CD4-positive, alpha-beta T cell (primary cell): ENCODE measurements around the gene SVIL. TPM values are rescaled to one million over a fixed set of nuclear protein-coding genes. Genes with fewer than 3 reads are reported as not detected.
"Not testable (repeated sequence)": the region's sequence is repeated elsewhere in the genome, so short reads cannot be mapped to it uniquely, and the experiment has no call there.

ENCODE experiments used
- ATAC-seq: fragments of 200-7000 bp; cut with Tn5 transposase; one replicate; pipeline ENCODE4 v1.10.0; 2022; ENCODE audit warnings: mild to moderate bottlenecking; ENCODE audit not compliant: poor library complexity
- CTCF ChIA-PET: fragments of 350-600 bp; sonication (Branson Sonifier 250); formaldehyde crosslinking; loops from one replicate; lab custom pipeline; 2021; ENCODE audit warnings: antibody characterized with exemption, inconsistent platforms; lab: Charles Lee
- POLR2A ChIA-PET: fragments of 350-600 bp; sonication (Branson Sonifier 250); formaldehyde crosslinking; loops from one replicate; lab custom pipeline; 2021; ENCODE audit warnings: antibody characterized with exemption, inconsistent platforms; lab: Charles Lee
- DNase-seq, 14 experiments: peaks; one replicate each; pipeline ENCODE4 v3.0.0-alpha.2; 2013 to 2020; ENCODE audit warnings: mixed read lengths in 2 of 14
- H3K27ac ChIP-seq, 2 donors: one replicate each; pipeline versions ENCODE4 v1.5.1 to v1.7.0; 2013; ENCODE audit warnings: low read length in 2 of 2, low read depth in 1 of 2, mild to moderate bottlenecking in 1 of 2
- H3K27me3 ChIP-seq, 2 experiments: 1 replicate in 1 of 2; 2 replicates in 1 of 2; pipeline versions ENCODE4 v1.6.1 to v1.7.0; 2013; ENCODE audit warnings: low read length in 2 of 2, control low read depth in 1 of 2, mild to moderate bottlenecking in 1 of 2, moderate library complexity in 1 of 2; ENCODE audit not compliant: insufficient read depth in 2 of 2, control insufficient read depth in 1 of 2
- H3K36me3 ChIP-seq: one replicate; pipeline ENCODE4 v1.6.1; 2013; ENCODE audit warnings: low read length, control low read depth; ENCODE audit not compliant: insufficient read depth
- H3K4me1 ChIP-seq: one replicate; pipeline ENCODE4 v1.6.1; 2013; ENCODE audit warnings: low read length, control low read depth; ENCODE audit not compliant: insufficient read depth
- H3K4me3 ChIP-seq: one replicate; pipeline ENCODE4 v1.5.1; 2013; ENCODE audit warnings: mild to moderate bottlenecking, low read length, moderate library complexity
- H3K9me3 ChIP-seq, 2 experiments: 1 replicate in 1 of 2; 2 replicates in 1 of 2; pipeline versions ENCODE4 v1.6.1 to v1.7.0; 2013; ENCODE audit warnings: low read length in 2 of 2, mild to moderate bottlenecking in 2 of 2, control low read depth in 1 of 2, moderate library complexity in 1 of 2; ENCODE audit not compliant: control insufficient read depth in 1 of 2, insufficient read depth in 1 of 2
- H3K27ac Mint-ChIP-seq: one replicate; pipeline ENCODE4 v1.8.0; 2020; ENCODE audit warnings: mixed read lengths
- H3K27me3 Mint-ChIP-seq: one replicate; pipeline ENCODE4 v1.8.0; 2021; ENCODE audit warnings: mixed read lengths
- H3K36me3 Mint-ChIP-seq: one replicate; pipeline ENCODE4 v1.8.0; 2021; ENCODE audit warnings: low read depth, mixed read lengths
- H3K4me1 Mint-ChIP-seq: one replicate; pipeline ENCODE4 v1.8.0; 2021; ENCODE audit warnings: low read depth, mixed read lengths
- H3K4me3 Mint-ChIP-seq: one replicate; pipeline ENCODE4 v1.8.0; 2020; ENCODE audit warnings: mild to moderate bottlenecking, mixed read lengths
- H3K9me3 Mint-ChIP-seq: one replicate; pipeline ENCODE4 v1.8.0; 2020; ENCODE audit warnings: mixed read lengths
- intact Hi-C, 2 experiments: fragments of 100-400 bp; cut with DNase I in 1 of 2; cut with micrococcal nuclease in 1 of 2; formaldehyde crosslinking; loops; one replicate each; pipeline versions ENCODE4 v1.15.1 to v1.9.0; 2023 to 2025; cut with DNase I, micrococcal nuclease
- total RNA-seq, 174 experiments: library from RNA in 2 of 174; stranded (reverse) in 2 of 174; gene quantifications; one replicate each; pipeline ENCODE4 v1.2.3 and lab custom pipeline; 2021 to 2026
- TF ChIP-seq, protein P1 (sequence below): fragments of 200-600 bp; IDR thresholded peaks from one replicate; pipeline ENCODE4 v1.8.0; 2022; ENCODE audit warnings: antibody characterized with exemption, mild to moderate bottlenecking

Gene SVIL
- total RNA-seq, 2 experiments from 2014 or later = 38.5 to 40.3 TPM

DNA sequence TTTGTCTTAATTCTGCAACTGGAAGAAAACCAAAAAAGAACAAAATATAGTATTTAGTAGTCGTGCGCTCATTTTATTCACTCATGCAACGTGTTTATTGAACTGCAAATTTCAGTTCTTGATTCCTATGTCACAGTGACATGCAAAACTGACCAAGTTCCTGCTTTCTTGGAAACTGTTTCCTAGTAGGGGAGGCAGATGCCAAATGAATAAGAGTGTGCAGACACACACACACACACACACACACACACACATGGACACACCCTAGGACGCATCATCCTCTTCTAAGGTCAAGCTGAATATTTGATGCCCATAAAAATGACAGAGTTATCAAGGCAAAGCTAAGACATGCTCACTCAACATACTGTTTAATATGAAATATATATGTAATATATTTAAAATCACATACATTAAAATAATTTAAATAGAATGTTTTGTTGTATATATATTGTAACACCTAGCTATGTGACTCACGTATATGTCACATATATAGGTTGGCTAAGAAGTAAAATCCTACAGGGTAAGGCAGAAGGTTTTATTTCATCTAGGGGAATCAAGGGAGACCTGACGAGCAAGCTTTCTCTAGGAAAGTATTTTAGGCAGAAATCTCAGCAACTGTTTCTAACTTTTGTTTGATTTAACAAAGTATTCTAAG lies 79.6 kb downstream of the SVIL start:
- Histone ChIP-seq H3K27me3 (no peaks in the 10 kb centered on the region), H3K27ac (no peak overlapping the region), H3K9me3 (peaks cover 0 to 6% of the 10 kb centered on the region in 2 experiments), H3K36me3 (peaks cover 24% of the 10 kb centered on the region), H3K4me1 (no peaks in the 10 kb centered on the region), H3K4me3 (no peak overlapping the region)
- ChIA-PET POLR2A (no interaction called here), CTCF (interaction anchor here (1.6 kb wide), 1 partner anchor 42 kb away, joined by 3 read pairs; no protein-coding TSS in a partner anchor)
- H3K9me3 Mint-ChIP-seq = no peaks in the 10 kb centered on the region
- peak in 3 of 14 experiments; percentile 11 to 28 (median 13) for DNase-seq
- H3K4me1 Mint-ChIP-seq = no peaks in the 10 kb centered on the region
- no peak overlapping the region for H3K4me3 Mint-ChIP-seq
- no peaks in the 10 kb centered on the region for H3K27me3 Mint-ChIP-seq
- H3K27ac Mint-ChIP-seq = no peak overlapping the region
- H3K36me3 Mint-ChIP-seq = peaks cover 60% of the 10 kb centered on the region
- TF ChIP-seq, protein P1, sequence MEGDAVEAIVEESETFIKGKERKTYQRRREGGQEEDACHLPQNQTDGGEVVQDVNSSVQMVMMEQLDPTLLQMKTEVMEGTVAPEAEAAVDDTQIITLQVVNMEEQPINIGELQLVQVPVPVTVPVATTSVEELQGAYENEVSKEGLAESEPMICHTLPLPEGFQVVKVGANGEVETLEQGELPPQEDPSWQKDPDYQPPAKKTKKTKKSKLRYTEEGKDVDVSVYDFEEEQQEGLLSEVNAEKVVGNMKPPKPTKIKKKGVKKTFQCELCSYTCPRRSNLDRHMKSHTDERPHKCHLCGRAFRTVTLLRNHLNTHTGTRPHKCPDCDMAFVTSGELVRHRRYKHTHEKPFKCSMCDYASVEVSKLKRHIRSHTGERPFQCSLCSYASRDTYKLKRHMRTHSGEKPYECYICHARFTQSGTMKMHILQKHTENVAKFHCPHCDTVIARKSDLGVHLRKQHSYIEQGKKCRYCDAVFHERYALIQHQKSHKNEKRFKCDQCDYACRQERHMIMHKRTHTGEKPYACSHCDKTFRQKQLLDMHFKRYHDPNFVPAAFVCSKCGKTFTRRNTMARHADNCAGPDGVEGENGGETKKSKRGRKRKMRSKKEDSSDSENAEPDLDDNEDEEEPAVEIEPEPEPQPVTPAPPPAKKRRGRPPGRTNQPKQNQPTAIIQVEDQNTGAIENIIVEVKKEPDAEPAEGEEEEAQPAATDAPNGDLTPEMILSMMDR = no peak
- no peak for ATAC-seq
- intact Hi-C loops = no loop called here

DNA sequence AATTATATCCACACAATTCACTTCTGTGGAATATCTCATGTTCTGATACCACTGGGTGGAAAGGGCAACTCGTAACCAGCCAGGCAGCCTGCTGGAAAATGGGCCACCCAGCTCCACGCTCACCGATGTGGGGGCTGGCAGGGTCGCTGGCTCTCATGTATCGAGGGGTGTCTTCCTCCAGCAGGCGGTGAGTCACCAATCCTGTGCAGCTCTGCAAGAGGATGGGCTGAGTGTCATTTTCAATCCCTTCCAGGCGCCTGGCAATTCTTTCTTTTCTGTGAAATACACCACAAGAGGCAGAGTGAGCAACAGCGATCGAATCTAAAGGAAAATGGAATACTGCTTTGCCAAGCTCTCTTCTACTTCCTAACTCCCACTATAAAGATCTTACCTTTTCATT lies 80.1 kb downstream of the SVIL start:
- peaks cover 27% of the 10 kb centered on the region for H3K36me3 ChIP-seq
- no peak overlapping the region for H3K27ac Mint-ChIP-seq

DNA sequence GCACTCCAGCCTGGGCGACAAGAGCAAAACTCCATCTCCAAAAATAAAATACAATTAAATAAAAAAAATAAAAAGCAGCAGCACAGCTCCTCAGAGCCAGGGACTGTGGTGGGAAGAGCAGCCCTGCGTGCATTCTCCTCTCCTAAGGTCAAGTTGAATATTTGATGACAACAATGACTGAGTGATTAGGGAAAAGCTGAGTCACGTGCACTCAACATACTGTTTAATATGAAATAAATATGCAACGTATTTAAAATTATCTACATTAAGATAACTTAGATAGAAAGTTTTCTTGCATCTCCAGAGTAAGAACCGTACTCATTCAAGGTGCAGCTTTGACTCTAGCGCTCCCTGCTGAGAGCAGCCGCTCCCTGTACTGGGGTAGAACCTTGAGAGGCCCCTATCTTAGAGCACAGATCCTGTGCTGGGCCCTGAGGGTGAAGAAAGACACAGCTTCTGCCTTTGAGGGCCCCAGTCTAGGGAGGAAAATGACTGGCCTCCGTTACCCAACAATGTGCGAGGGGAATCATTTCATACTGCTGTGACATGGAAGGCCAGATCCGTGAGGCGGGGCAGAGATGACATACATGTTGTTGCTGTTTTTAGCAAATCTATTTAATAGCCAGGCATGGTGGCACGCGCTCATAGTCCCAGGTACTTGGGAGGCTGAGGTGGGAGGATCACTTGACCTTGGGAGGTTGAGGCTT lies 81.1 kb downstream of the SVIL start:
- peaks cover 0 to 8% of the 10 kb centered on the region in 2 experiments for H3K9me3 ChIP-seq
- H3K4me3 ChIP-seq = no peak overlapping the region
- H3K4me1 ChIP-seq = no peaks in the 10 kb centered on the region
- intact Hi-C loops = no loop called here
- Mint-ChIP-seq H3K36me3 (peaks cover 59% of the 10 kb centered on the region), H3K4me1 (peaks cover 1% of the 10 kb centered on the region), H3K9me3 (no peaks in the 10 kb centered on the region), H3K27me3 (no peaks in the 10 kb centered on the region), H3K27ac (no peak overlapping the region), H3K4me3 (no peak overlapping the region)
- TF ChIP-seq, protein P1 = no peak
- peaks cover 27% of the 10 kb centered on the region for H3K36me3 ChIP-seq
- ChIA-PET POLR2A (no interaction called here), CTCF (interaction anchor here (1.6 kb wide), 1 partner anchor 40 kb away, joined by 3 read pairs; no protein-coding TSS in a partner anchor)
- no peaks in the 10 kb centered on the region for H3K27me3 ChIP-seq
- no peak for ATAC-seq
- no peak for DNase-seq
- no peak overlapping the region for H3K27ac ChIP-seq

More for the DNA sequence above, 80.1 kb downstream of the SVIL start:
- no peaks in the 10 kb centered on the region for H3K27me3 ChIP-seq
- intact Hi-C loops = no loop called here
- ChIA-PET POLR2A (no interaction called here), CTCF (interaction anchor here (1.6 kb wide), 1 partner anchor 41 kb away, joined by 3 read pairs; no protein-coding TSS in a partner anchor)
- Mint-ChIP-seq H3K4me3 (no peak overlapping the region), H3K36me3 (peaks cover 60% of the 10 kb centered on the region), H3K9me3 (no peaks in the 10 kb centered on the region), H3K27me3 (no peaks in the 10 kb centered on the region), H3K4me1 (no peaks in the 10 kb centered on the region)
- no peak overlapping the region for H3K4me3 ChIP-seq
- no peak for ATAC-seq
- no peaks in the 10 kb centered on the region for H3K4me1 ChIP-seq
- H3K27ac ChIP-seq = no peak overlapping the region
- H3K9me3 ChIP-seq = peaks cover 0 to 8% of the 10 kb centered on the region in 2 experiments
- DNase-seq = peak in 2 of 14 experiments; percentile 16 to 27
- TF ChIP-seq, protein P1 = no peak

DNA sequence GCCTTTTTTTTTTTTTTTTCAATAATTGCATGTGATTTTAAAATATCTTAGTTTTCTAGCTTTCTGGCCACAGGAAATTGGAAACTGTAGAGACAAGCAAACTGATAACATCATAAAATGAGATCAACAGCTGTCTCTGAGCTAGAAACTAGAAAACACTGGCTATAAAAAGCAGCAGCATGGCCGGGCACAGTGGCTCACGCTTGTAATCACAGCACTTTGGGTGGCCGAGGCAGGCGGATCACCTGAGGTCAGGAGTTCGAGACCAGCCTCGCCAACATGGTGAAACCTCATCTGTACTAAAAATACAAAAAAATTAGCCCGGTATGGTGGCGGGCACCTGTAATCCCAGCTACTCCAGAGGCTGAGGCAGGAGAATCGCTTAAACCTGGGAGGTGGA lies 81.7 kb downstream of the SVIL start:
- H3K4me3 ChIP-seq, H3K27me3 ChIP-seq, H3K27ac ChIP-seq, POLR2A ChIA-PET, H3K4me3 Mint-ChIP-seq, H3K27me3 Mint-ChIP-seq, ATAC-seq, H3K9me3 Mint-ChIP-seq, DNase-seq, intact Hi-C loops, CTCF ChIA-PET, H3K4me1 ChIP-seq, H3K27ac Mint-ChIP-seq, H3K9me3 ChIP-seq, H3K4me1 Mint-ChIP-seq: not testable (repeated sequence)
- H3K36me3 Mint-ChIP-seq = peaks cover 64% of the 10 kb centered on the region
- H3K36me3 ChIP-seq = peaks cover 30% of the 10 kb centered on the region

GRCh38 chr10:29549493-29549892 lies 85.3 kb downstream of the SVIL start:
- H3K27ac ChIP-seq, intact Hi-C loops, H3K27me3 ChIP-seq, H3K27me3 Mint-ChIP-seq, H3K4me3 Mint-ChIP-seq, POLR2A ChIA-PET, CTCF ChIA-PET, H3K27ac Mint-ChIP-seq, H3K4me3 ChIP-seq, H3K9me3 Mint-ChIP-seq, DNase-seq, ATAC-seq, H3K9me3 ChIP-seq, H3K4me1 ChIP-seq: not testable (repeated sequence)
- H3K4me1 Mint-ChIP-seq = peaks cover 20% of the 10 kb centered on the region
- peaks cover 55% of the 10 kb centered on the region for H3K36me3 Mint-ChIP-seq
- peaks cover 30% of the 10 kb centered on the region for H3K36me3 ChIP-seq
